ENCODE measurements around the gene GALNT1.

DNA sequence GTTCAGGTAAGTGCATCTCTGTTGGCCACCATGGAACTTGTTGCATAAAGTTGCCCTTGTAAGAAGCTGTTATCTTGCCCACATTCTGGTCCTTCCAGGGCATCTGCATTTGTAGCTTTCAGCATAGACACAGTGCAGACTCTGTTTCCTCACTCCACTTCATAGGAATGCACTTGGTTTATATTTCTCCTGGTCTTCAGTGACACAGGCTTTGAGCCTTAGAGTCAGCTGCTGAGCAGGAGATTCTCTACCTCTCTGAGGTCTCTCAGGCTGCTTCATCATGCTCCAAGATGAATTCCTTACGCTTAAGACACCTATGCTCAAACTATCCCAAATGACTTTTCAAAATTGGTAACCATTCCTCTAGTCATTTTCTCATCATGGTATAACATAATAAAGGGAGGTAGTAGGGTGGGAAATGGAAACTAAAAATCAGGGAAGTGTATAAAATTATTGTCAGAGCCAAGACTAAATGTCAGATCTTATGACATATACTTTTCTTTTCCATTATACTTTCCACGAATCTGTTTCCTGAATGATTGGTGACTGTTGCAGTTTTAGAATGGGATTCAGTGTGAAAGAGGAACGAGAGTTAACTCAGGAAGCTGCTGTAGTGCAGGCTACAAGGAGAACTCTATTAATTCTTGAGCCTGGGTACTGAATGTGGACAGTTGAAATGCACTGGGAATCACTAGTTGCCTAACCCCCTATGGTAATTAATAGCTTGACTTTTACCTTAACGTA, 72.0 kb downstream of the GALNT1 start:
- no peak for TF ChIP-seq EP300 (IDR thresholded peaks at IDR 0.05)
- no peak for TF ChIP-seq CTCF (IDR thresholded peaks at IDR 0.05)
- TF ChIP-seq POLR2A (IDR thresholded peaks at IDR 0.05) = no peak
